SHP77 treated with DMSO at 0.1 percent for 48 hours (cell line): ENCODE measurements around the gene HSF2BP.
"Not testable (repeated sequence)": the region's sequence is repeated elsewhere in the genome, so short reads cannot be mapped to it uniquely, and the experiment has no call there.

Source experiments
- DNase-seq: peaks from one replicate; lab custom pipeline; 2025; lab: John Stamatoyannopoulos, UW

Gene HSF2BP

GRCh38 chr21:43597540-43598250, 61.6 kb downstream of the HSF2BP start:
- no peak for DNase-seq

DNA sequence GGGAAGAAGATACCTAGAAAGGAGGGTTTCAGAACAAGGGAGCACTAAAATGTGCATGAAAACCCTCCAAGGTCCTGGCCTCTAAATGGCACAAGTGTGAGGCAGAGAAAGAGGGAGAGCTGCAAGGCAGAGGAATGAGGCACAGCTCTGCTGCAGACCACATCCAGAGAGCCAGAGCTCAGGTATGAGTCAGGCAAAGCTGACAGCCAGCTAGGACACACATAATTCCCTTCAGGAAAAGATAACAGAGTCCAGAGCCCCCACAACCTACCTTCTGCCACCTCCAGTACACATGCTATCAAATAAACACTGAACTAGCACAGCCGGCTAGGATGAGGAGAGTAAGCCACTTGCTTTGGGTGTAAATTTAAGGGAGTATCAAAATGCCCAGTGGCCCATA, 62.2 kb downstream of the HSF2BP start:
- DNase-seq: no peak

DNA sequence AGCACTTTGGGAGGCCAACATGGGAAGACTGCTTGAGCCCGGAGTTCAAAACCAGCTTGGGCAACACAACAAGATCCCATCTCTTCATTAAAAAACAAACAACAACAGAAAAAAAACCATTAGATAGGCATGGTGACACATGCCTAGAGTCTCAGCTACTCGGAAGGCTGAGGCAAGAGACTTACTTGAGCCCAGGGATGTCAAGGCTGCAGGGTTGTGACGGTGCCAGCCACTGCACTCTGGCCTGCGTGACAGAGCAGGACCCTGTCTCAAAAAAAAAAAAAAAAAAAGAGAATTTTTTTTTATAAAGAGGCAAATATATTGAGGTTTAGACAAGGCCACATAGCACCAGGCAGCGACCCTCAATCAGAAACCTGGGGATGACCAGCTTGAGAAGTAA, 62.7 kb downstream of the HSF2BP start:
- DNase-seq: no peak

DNA sequence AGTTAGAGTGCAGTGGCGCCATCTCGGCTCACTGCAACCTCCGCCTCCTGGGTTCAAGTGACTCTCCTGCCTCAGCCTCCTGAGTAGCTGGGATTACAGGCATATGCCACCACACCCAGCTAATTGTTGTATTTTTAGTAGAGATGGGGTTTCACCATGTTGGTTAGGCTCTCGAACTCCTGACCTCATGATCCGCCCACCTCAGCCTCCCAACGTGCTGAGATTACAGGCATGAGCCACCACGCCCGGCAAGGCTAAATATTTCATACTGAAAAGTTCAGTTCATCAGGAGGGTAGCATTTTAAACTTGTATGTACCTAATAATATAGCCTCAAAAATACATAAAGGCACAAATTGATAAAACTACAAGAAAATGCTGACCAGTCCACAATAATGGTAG, 63.5 kb downstream of the HSF2BP start:
- DNase-seq: not testable (repeated sequence)

DNA sequence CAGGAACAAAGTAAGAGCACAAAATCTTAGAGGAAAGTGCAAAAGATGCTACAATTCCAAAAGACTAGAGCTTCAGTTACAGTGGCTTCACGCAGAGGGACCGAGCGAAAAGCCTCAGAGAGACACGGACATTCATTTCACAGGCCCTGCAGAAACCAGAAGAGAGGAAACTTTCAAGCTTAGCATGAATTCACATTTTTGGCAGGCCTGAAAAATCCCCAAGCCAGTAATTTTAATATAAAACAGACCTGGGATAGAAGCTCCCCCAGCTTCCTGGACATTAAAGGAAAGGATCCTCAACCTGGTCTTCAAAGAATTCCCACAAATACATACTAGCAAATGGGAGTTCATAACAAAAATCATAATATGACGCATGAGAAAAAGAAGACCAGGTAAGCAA, 66.2 kb downstream of the HSF2BP start:
- no peak for DNase-seq

DNA sequence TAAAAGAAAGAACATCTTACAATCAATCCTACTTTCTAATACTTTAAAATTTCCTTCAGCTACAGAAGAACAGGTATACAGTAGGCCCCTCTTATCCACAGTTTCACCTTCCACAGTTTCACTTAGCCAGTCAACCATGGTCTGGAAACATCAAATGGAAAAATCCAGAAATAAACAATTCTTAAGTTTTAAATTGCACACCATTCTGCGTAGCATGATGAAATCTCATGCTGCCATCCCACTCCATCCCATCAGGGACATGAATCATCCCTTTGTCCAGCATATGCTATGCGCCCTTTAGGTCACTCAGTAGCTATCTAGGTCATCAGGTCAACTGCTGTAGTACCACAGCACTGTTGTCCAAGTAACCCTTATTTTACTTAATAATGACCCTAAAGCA, 67.7 kb downstream of the HSF2BP start:
- no peak for DNase-seq

- no peak for DNase-seq
Observed at GRCh38 chr21:43590194-43590593, 69.1 kb downstream of the HSF2BP start.

- no peak for DNase-seq
Observed at GRCh38 chr21:43588957-43589356, 70.3 kb downstream of the HSF2BP start.

DNA sequence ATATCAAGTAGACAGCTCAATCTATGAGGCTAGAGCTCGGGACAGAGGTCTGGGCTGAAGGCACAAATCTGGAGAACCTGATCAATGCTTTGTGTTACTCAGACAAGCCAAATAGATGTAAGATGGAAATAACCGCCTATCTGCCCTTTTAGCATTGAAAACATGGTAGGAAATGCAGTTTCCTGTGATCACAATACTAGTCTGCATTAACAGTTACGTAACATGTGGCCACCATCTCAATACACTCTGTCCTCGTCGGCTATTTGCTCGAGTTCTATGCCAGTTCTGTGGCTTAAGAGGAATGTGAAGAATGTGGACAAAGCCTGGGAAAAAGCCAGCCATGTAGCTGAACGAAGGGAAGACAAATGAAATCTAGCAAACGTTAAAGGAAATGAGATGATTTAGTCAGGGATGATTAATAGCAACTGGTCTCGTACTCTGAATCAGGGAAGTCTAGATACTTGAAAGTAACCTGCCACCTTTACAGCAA, 73.3 kb downstream of the HSF2BP start:
- DNase-seq: no peak

DNA sequence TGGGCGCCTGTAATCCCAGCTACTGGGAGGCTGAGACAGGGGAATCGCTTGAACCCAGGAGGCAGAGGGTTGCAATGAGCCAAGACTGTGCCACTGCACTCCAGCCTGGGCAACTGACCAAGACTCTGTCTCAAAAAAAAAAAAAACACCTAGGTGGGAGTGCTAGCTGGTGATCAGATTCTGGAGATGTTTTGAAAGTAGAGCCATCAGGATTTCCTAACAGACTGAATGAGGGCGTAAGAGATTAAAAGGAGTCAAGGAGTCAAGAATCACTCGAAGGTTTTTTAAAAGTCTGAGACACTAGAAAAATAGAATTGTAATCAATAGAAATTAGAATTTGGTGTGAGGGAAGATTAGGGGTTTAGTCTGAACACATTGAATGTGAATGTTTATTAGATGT, 73.8 kb downstream of the HSF2BP start:
- DNase-seq: no peak

DNA sequence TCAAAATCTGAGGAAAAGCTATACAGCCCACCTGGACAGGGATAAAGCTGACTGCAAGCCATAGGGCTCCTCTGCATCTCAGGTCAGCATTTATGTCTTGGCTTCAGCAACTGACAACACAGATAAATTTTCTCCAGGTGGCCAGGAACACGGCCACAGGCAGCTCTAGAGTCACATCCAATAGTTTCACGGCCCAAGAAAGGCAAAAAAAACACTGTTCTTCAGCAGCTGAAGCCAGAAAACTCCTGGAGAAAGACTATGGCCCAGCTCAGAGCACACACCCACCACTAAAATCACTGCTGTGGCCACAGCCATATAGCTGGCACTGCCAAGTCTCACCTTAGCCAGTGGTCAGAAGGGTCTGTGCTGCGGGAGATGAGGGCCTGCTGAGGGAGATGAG, 77.8 kb downstream of the HSF2BP start:
- DNase-seq: no peak

- no peak for DNase-seq
Observed at GRCh38 chr21:43578677-43579303, 80.5 kb downstream of the HSF2BP start.

GRCh38 chr21:43575473-43575844, 83.8 kb downstream of the HSF2BP start:
- no peak for DNase-seq

DNA sequence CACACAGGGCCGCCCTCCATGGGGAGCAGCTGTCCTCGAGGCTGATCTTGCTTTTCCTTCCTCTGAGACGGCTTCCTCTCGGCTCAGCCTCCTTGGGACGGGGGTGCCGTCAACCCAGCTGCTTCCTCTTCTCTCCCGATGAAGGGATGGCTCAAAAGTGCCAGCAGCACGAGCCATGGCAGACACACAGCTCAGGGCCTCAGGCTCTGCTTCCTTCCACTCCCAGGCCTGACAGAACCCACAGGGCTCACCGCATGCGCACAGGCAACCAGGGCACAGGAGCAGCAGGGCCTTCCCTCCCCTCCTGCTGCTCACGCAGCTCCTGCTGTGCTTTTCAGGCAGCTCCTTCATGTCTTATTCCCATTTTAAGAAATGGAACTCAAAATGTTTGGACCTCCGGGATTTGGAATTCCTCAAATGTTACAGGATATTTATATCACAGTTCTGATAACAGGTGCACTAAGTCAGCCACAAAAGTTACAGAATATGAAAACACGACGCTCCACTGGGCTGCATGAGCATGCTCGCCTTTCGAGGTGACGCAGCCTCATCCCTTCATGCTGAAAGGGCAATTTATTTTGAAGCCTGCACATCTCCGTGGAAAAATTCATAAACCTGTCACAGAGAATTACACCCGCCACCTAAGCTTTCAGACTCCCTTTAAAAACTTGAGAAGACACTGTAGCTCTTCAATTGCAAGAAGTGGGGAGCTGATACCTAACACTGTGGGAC, 84.4 kb downstream of the HSF2BP start:
- no peak for DNase-seq

GRCh38 chr21:43573921-43574320, 85.4 kb downstream of the HSF2BP start:
- DNase-seq: no peak

DNA sequence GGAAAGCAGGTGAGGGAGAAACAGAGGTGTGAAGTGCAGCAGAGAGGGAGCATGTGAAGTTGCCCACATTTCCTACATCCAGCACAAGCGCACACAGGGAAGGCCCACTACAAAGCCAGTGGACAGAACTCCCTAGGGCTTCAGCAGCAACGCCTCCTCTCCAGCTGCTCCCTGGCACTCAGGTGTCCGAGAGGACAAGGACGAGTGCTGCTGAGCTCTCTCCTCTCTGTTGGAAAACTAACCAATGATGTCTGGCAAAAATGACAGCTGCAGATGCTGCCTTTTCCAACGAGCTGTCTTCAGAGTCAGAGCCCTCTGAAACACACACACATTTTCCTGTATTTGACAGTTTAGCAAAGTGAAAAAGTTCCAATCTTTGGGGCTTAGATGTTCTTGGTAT, 86.8 kb downstream of the HSF2BP start:
- DNase-seq: no peak

DNA sequence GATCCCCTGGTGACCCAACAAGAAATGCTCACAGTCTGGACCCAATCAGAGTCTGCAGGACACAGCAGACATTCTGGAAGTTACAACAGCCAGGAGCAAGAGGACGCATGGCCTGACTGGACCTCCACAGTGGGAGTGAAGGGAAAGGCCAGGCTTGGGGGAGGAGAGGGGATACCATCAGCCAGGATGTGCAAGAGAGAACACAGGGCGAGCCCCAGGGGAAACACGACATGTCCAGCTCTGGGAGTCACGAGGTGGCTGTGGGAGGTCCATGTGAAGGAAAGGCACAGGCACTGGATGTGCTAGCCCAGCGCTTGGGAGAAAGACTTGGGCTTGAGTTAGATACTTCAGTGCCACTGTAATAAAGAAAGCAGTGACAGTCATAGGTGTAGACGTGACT, 87.3 kb downstream of the HSF2BP start:
- DNase-seq: no peak

- DNase-seq: not testable (repeated sequence)
Observed at GRCh38 chr21:43570195-43570594, 89.1 kb downstream of the HSF2BP start.

DNA sequence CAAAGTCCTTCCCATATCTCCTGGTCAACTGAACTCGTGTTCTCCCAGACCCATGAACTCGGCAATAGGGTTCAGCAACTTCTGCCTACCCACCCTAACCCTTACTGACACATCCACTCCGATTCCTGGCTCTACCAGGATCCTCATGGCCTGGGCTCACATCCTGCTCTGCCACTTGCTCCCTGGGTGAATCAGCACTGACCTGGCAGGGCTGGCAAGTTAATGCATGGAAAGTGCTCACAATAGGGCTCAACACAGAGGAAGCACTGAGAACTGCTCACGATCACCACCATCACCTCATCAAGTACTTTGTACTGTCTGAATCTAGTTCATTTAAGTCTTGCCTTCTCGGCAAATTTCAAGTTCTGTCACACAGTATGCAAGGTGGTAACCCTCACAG, 96.8 kb downstream of the HSF2BP start:
- not testable (repeated sequence) for DNase-seq

DNA sequence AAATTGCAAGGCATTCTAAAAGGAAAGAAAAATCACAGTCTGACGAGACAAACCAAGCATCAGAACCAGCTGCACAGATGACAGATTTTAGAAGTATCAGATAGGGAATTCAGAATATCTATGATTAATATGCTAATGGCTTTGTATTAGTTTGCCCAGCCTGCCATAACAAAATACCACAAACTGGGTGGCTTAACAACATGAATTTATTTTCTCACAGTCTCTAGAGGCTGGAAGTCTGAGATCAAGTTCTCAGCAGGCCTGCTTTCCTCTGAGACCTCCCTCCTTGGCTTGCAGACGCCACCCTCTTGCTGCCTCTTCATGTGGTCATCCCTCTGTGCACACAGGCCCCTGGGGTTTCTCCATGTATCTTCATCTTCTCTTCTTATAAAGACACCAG, 118.7 kb downstream of the HSF2BP start:
- not testable (repeated sequence) for DNase-seq

DNA sequence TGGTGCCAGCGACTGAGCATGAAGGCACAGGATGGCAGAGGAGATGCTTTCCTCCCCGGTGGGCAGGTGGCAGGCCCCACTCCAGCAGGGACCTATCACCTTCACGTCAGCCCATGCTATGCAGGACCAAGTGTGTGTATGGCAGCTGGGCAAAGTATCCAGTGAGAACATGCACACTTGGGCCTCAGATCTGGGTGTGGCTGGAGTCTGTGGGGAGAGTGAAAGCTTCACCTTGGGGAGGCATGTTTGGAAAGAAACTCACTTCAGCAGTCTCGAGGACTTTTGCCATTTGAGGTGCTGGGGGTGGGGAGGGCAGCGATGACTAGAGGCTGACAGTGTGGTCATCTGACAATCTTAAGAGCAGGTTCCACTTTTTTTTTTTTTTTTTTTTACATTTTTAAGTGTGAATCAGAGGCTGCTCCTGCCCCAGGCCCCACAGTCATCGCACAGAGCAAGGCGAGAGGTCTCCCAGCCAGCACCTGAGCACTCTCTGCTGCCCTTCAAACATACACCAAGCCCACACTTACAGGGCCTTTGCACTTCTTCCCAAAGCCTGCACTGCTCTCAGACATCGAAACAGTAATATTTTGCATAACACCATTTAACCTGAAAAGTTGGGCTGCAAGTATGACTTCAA, 136.7 kb downstream of the HSF2BP start:
- DNase-seq: not testable (repeated sequence)

DNA sequence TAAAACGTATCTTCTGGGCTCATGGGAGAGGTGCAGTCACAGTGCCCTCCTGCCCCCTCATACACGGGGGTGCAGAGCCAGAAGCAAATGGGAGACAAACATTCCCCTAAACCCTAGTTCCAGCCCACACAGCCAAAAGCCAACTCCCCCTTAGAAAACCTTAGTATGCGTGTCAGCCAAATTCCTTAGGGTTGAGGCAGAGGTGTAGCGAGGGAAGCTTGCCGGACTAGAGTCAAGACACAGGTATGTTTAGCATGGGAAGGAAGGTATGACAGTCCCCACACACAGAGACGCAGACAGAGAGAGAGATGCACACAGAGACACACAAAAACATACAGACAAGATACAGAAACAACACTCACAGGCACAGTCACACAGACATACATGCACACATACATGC, 141.6 kb downstream of the HSF2BP start:
- not testable (repeated sequence) for DNase-seq
